ENCODE results near the gene BHLHA15.

GRCh38 chr7:98187138-98187502 lies 24.1 kb upstream of the BHLHA15 start:
- TF ChIP-seq CTCF (IDR thresholded peaks at IDR 0.05) (no peak), POLR2A (IDR thresholded peaks at IDR 0.05) (no peak)

Data from gastroesophageal sphincter (tissue), 3 donors.